ENCODE measurements around the gene MYEF2. TPM values are rescaled to one million over a fixed set of nuclear protein-coding genes. Genes with fewer than 3 reads are reported as not detected.

Gene MYEF2
- total RNA-seq, 1 donor from 2014 or later, result 45.9 TPM

DNA sequence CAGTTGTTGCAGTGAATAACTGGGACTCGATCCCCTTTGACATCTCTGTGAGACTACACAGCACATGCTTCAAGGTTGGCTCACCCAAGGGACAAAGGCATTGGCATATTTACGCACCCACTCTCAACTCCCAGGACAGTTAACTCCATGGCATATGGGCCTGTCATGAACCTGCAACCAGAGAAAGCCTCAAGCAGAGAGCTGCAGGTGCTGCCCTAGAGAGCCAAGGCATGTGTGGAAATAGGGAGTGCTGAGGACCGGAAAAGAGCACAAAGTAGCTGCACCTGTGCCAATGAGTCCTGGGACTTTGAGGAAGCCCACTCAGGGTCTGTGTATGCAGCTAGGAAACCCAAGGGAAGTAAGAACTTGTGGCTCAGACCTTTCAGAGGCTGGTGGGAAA lies 90.3 kb downstream of the MYEF2 start:
- Histone ChIP-seq H3K4me3 (ENCODE audit: low read depth, low read length) (no peak overlapping the region), H3K27me3 (ENCODE audit: control insufficient read depth, insufficient read depth, low read length) (no peaks in the 10 kb centered on the region), H3K36me3 (ENCODE audit: control insufficient read depth, insufficient read depth, low read length) (no peaks in the 10 kb centered on the region)
- TF ChIP-seq, protein P1, sequence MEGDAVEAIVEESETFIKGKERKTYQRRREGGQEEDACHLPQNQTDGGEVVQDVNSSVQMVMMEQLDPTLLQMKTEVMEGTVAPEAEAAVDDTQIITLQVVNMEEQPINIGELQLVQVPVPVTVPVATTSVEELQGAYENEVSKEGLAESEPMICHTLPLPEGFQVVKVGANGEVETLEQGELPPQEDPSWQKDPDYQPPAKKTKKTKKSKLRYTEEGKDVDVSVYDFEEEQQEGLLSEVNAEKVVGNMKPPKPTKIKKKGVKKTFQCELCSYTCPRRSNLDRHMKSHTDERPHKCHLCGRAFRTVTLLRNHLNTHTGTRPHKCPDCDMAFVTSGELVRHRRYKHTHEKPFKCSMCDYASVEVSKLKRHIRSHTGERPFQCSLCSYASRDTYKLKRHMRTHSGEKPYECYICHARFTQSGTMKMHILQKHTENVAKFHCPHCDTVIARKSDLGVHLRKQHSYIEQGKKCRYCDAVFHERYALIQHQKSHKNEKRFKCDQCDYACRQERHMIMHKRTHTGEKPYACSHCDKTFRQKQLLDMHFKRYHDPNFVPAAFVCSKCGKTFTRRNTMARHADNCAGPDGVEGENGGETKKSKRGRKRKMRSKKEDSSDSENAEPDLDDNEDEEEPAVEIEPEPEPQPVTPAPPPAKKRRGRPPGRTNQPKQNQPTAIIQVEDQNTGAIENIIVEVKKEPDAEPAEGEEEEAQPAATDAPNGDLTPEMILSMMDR (IDR thresholded peaks at IDR 0.05; ENCODE audit: insufficient read depth, low read length, poor library complexity, severe bottlenecking), result no peak
- DNase-seq (ENCODE audit: low read depth), result no peak

DNA sequence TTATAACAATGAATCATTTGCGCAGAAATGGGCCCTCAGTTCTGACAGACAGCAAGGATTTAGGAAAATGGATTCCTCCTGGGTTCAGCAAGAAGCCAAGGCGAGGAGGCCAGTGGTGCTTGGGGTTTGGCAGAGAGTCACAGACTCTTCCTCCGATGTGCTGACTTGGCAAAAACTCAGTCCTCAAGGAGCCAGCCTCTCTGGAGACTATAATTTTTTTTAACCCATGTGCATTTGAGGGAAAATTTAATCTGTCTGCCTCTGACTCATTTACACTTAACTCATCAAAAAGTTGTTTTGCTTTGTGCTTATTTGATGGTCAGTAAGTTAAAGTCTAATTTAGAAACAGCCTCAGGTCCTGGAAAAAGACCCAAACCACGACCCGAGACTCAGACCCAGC lies 91.5 kb downstream of the MYEF2 start:
- DNase-seq (ENCODE audit: low read depth), result no peak
- TF ChIP-seq, protein P1 (IDR thresholded peaks at IDR 0.05; ENCODE audit: insufficient read depth, low read length, poor library complexity, severe bottlenecking), result no peak
- Histone ChIP-seq H3K4me3 (ENCODE audit: low read depth, low read length) (no peak overlapping the region), H3K27me3 (ENCODE audit: control insufficient read depth, insufficient read depth, low read length) (no peaks in the 10 kb centered on the region), H3K36me3 (ENCODE audit: control insufficient read depth, insufficient read depth, low read length) (no peaks in the 10 kb centered on the region)

DNA sequence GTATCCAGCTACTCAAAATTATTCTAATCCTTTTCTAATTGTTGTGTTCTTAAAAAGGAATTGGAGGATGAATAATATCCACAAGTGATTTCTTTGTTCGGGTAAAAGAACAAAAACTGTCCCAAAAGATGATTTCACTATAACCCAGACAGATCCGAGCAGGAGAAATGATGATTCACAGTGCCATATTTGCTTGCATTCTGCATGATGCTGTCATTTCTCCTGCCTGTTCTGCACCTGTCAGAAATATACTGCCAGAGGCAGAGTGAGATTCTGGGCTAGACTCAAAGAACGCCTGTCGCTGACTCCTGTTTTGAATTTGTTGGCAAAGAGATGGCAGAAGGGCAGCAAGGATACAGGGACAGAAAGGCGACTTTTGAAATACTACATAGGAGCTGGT lies 92.0 kb downstream of the MYEF2 start:
- DNase-seq (ENCODE audit: low read depth), result no peak
- Histone ChIP-seq H3K36me3 (ENCODE audit: control insufficient read depth, insufficient read depth, low read length) (no peaks in the 10 kb centered on the region), H3K27me3 (ENCODE audit: control insufficient read depth, insufficient read depth, low read length) (no peaks in the 10 kb centered on the region), H3K4me3 (ENCODE audit: low read depth, low read length) (no peak overlapping the region)
- TF ChIP-seq, protein P1 (IDR thresholded peaks at IDR 0.05; ENCODE audit: insufficient read depth, low read length, poor library complexity, severe bottlenecking), result no peak

DNA sequence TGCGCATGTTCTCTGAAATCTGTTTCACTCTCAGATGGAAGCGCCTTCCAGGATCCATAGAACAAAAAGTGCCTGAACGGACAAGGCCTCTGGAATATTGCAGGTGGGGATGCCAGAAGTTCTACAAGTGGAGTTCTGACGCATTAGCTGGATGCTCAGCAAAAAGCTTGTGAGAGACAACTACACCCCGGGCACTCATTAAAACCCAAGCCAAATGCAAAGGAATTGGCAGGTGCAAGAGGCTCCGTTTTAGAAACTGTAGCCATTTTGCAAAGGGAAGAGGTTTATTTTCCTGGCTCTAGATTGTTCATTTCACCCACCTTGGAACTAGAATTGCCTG lies 92.5 kb downstream of the MYEF2 start:
- TF ChIP-seq, protein P1 (IDR thresholded peaks at IDR 0.05; ENCODE audit: insufficient read depth, low read length, poor library complexity, severe bottlenecking), result no peak
- no peaks in the 10 kb centered on the region for H3K27me3 ChIP-seq (ENCODE audit: control insufficient read depth, insufficient read depth, low read length)
- no peak overlapping the region for H3K4me3 ChIP-seq (ENCODE audit: low read depth, low read length)
- no peak for DNase-seq (ENCODE audit: low read depth)
- no peaks in the 10 kb centered on the region for H3K36me3 ChIP-seq (ENCODE audit: control insufficient read depth, insufficient read depth, low read length)

DNA sequence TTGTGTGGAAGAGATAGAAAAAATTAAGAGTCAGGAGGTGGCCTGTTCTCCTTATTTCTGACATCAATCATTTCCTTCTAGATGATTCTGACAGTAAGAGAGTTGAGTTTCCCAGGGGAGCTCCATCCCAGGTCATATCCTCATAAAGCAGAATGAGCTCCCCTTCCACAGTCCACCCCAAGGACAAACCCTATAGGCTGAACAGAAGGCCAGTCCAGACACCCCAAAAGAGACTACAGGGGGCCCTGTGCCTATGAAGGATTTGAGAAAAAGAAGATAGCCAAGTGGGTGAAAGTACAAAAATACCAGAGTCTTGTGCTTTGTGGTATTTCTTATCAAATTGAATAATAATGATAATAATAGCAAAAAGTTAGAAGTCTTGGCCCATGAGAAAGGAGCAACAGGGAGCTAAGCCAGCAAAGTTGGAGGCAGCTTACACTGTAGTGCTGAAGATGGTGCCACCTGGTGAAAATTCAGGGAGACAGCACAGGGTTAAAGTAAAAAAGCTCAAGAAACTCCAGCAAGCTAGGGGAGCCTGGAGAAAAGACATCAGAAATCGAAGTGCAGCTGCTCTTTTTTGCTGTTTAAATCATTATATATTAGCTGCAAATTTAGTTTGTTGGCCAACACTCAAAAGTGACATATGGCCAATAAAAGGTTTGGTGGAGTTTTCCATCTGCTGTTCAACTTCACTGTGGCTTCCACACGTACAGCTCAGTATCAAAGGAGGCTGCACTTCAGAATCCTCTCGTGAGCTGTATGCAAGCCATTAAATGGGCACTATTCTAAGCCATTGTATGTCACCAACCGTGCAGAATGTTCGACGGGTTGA lies 93.1 kb downstream of the MYEF2 start:
- no peak for DNase-seq (ENCODE audit: low read depth)
- Histone ChIP-seq H3K27me3 (ENCODE audit: control insufficient read depth, insufficient read depth, low read length) (no peaks in the 10 kb centered on the region), H3K4me3 (ENCODE audit: low read depth, low read length) (no peak overlapping the region), H3K36me3 (ENCODE audit: control insufficient read depth, insufficient read depth, low read length) (no peaks in the 10 kb centered on the region)
- TF ChIP-seq, protein P1 (IDR thresholded peaks at IDR 0.05; ENCODE audit: insufficient read depth, low read length, poor library complexity, severe bottlenecking), result peak; percentile 71

Other genes starting within 250 kb of the MYEF2 start
- gene SLC24A5, start 57.3 kb downstream of the MYEF2 start, total RNA-seq, result not detected in 2 replicates
- 0.14 TPM in 1 of 2 replicates, not detected in the other for gene CTXN2, start 13.4 kb upstream of the MYEF2 start, total RNA-seq
- gene SLC12A1, start 28.0 kb upstream of the MYEF2 start, total RNA-seq, result not detected in 2 replicates
- 75.4 and 79.3 TPM in 2 replicates for gene DUT, start 153.1 kb upstream of the MYEF2 start, total RNA-seq